OCI-LY7 (cell line): ENCODE data around the gene PCDH20. TPM values are rescaled to one million over a fixed set of nuclear protein-coding genes. Genes with fewer than 3 reads are reported as not detected.

Experiments
- BruUV-seq: library from RNA; stranded (reverse); fragments of 400-500 nt; replicated peaks from 2 replicates; lab custom pipeline; 2021; lab: Mats Ljungman, UMichigan
- CTCF ChIA-PET: fragments of 300-600 bp; sonication (Branson Sonifier 250); formaldehyde crosslinking; loops from one replicate; lab custom pipeline; 2022; ENCODE audit warnings: antibody characterized with exemption; ENCODE audit not compliant: unreplicated experiment; lab: Charles Lee
- POLR2A ChIA-PET: fragments of 300-600 bp; sonication (Branson Sonifier 250); formaldehyde crosslinking; loops from one replicate; lab custom pipeline; 2022; ENCODE audit warnings: antibody characterized with exemption; lab: Charles Lee
- DNase-seq: peaks from one replicate; pipeline ENCODE4 v3.0.0-alpha.2; 2015; ENCODE audit warnings: low spot score
- H2AFZ ChIP-seq: fragments of 200-600 bp; sonication (generic), shearing (Covaris generic); 2 replicates; pipeline ENCODE4 v1.6.1; 2014; ENCODE audit warnings: mild to moderate bottlenecking, antibody characterized with exemption, low read length, moderate library complexity
- H3K27ac ChIP-seq: fragments of 200-600 bp; sonication (generic); 2 replicates; pipeline ENCODE4 v1.5.1; 2014; ENCODE audit warnings: mixed run types, low read depth, mild to moderate bottlenecking, moderate library complexity, low read length, inconsistent platforms; ENCODE audit not compliant: poor library complexity, severe bottlenecking
- H3K36me3 ChIP-seq: fragments of 200-600 bp; sonication (generic); 2 replicates; pipeline ENCODE4 v1.6.1; 2014; ENCODE audit warnings: mild to moderate bottlenecking, antibody characterized with exemption, low read length, moderate library complexity, mixed read lengths; ENCODE audit not compliant: insufficient read depth
- H3K4me1 ChIP-seq: fragments of 200-600 bp; sonication (generic); 2 replicates; pipeline ENCODE4 v1.5.1; 2014; ENCODE audit warnings: mild to moderate bottlenecking, low read length; ENCODE audit not compliant: insufficient read depth, poor library complexity, severe bottlenecking
- H3K4me2 ChIP-seq: fragments of 200-600 bp; sonication (generic); 2 replicates; pipeline ENCODE4 v1.6.1; 2014; ENCODE audit warnings: mild to moderate bottlenecking, low read length
- H3K4me3 ChIP-seq: fragments of 200-600 bp; sonication (generic); 2 replicates; pipeline ENCODE4 v1.5.1; 2014; ENCODE audit warnings: mild to moderate bottlenecking, low read depth, low read length; ENCODE audit not compliant: poor library complexity, severe bottlenecking
- H3K79me2 ChIP-seq: fragments of 200-600 bp; sonication (generic); 2 replicates; pipeline ENCODE4 v1.6.1; 2016; ENCODE audit warnings: low read depth, mild to moderate bottlenecking, low read length, moderate library complexity, mixed read lengths; ENCODE audit not compliant: insufficient read depth
- H3K9me2 ChIP-seq: fragments of 200-600 bp; sonication (generic); 2 replicates; pipeline ENCODE4 v1.6.1; 2016; ENCODE audit warnings: mild to moderate bottlenecking, low read length, mixed read lengths; ENCODE audit not compliant: insufficient read depth
- H3K9me3 ChIP-seq: fragments of 200-600 bp; sonication (generic); 2 replicates; pipeline ENCODE4 v1.6.1; 2014; ENCODE audit warnings: mild to moderate bottlenecking, mixed run types, low read length, mixed read lengths
- H4K20me1 ChIP-seq: fragments of 200-600 bp; sonication (generic); 2 replicates; pipeline ENCODE4 v1.6.1; 2014; ENCODE audit warnings: mild to moderate bottlenecking, antibody characterized with exemption, low read length, moderate library complexity, mixed read lengths; ENCODE audit not compliant: insufficient read depth
- CTCF ChIP-seq: fragments of 200-600 bp; sonication (generic); conservative IDR thresholded peaks from 2 replicates; pipeline ENCODE4 v1.5.1; 2014; ENCODE audit warnings: mild to moderate bottlenecking, antibody characterized with exemption, low read length, moderate library complexity, mixed read lengths
- EZH2phosphoT487 ChIP-seq: fragments of 200-600 bp; sonication (generic); IDR thresholded peaks from 2 replicates; pipeline ENCODE4 v1.6.1; 2018; ENCODE audit warnings: low read depth, borderline replicate concordance, mild to moderate bottlenecking, mixed run types, antibody characterized with exemption, low read length, moderate library complexity, mixed read lengths
- intact Hi-C: fragments of 100-400 bp; cut with micrococcal nuclease; formaldehyde crosslinking; loops from one replicate; pipeline ENCODE4 v1.10.0; 2022; ENCODE audit not compliant: unreplicated experiment
- total RNA-seq, 2 experiments: library from RNA; depleted of rRNA in 1 of 2; stranded (reverse); fragments of >200 nt in 1 of 2; shearing (Covaris generic) in 1 of 2; gene quantifications; 2 replicates each; pipeline ENCODE4 v1.2.3, GENCODE V29; 2014 to 2022

PCDH20 gene
- total RNA-seq, 2 experiments from 2014 or later, result not detected

- no peak for TF ChIP-seq EZH2phosphoT487
- no peak for TF ChIP-seq CTCF
- H3K9me3 ChIP-seq, result no peaks in the 10 kb centered on the region
- H4K20me1 ChIP-seq, result no peaks in the 10 kb centered on the region
- no peaks in the 10 kb centered on the region for H3K79me2 ChIP-seq
- H2AFZ ChIP-seq, result no peak overlapping the region
- ChIA-PET CTCF (no interaction called here), POLR2A (no interaction called here)
- H3K9me2 ChIP-seq, result no peaks in the 10 kb centered on the region
- no peak overlapping the region for H3K4me3 ChIP-seq
- H3K36me3 ChIP-seq, result no peaks in the 10 kb centered on the region
- intact Hi-C loops, result no loop called here
- no peak overlapping the region for H3K27ac ChIP-seq
- BruUV-seq, result no TSS peak
- H3K4me1 ChIP-seq, result no peaks in the 10 kb centered on the region
- no peak for DNase-seq
- H3K4me2 ChIP-seq, result no peak overlapping the region
Measured at GRCh38 chr13:61362522-61362921, 53.1 kb downstream of the PCDH20 start.
